ENCODE results near the gene PEDS1. TPM values are rescaled to one million over a fixed set of nuclear protein-coding genes. Genes with fewer than 3 reads are reported as not detected.

PEDS1 gene
- total and polyA plus RNA-seq, 2 of the 13 experiments (the other 11 are each of a cell fraction or from before 2014, with no cell fraction given), result 30.5 to 93.9 TPM

DNA sequence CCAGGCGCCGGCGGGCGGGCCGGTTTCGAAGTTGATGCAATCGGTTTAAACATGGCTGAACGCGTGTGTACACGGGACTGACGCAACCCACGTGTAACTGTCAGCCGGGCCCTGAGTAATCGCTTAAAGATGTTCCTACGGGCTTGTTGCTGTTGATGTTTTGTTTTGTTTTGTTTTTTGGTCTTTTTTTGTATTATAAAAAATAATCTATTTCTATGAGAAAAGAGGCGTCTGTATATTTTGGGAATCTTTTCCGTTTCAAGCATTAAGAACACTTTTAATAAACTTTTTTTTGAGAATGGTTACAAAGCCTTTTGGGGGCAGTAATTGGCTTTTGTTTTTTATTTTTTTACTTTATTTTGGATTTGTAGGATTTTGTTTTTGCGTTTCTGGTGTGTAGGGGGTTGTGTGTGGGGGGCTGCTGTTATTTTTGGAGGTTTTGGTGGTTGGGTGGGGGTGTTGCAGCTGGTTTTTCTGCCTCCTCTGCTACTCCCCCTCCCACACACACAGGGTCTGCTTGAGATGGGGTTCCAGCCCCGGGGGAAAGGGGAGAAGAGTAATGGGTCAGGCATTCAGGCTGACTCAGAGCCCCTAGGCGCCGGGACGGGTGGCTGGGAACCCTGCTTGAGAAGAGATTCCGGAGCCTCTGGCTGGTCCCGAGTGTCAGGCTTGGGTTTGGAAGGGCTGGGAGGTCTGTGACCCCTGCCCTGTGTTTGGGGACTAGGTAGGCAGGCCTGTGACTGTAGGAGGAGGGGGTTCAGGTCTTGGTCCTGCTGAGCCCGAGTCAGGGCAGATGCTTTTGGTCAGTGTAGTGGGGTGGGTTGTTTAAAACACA is 39.1 kb upstream of the PEDS1 start (continued):
- no peak for TF ChIP-seq ZNF567 (CRISPR knock-in tag; IDR thresholded peaks at IDR 0.05; ENCODE audit: borderline replicate concordance)
- peak; percentile 100 for TF ChIP-seq CEBPG (CRISPR knock-in tag; IDR thresholded peaks at IDR 0.05)
- peak; percentile 99 for TF ChIP-seq SAP130 (CRISPR knock-in tag; IDR thresholded peaks at IDR 0.05; ENCODE audit: low read depth)
- TF ChIP-seq GFI1 (CRISPR knock-in tag; IDR thresholded peaks at IDR 0.05; ENCODE audit: borderline replicate concordance), result peak; percentile 28
- peak; percentile 26; the same call in 1 of the 2 replicates for TF ChIP-seq SMAD1 (CRISPR knock-in tag; IDR thresholded peaks at IDR 0.05; ENCODE audit: borderline replicate concordance, low read depth)
- TF ChIP-seq, protein P1, sequence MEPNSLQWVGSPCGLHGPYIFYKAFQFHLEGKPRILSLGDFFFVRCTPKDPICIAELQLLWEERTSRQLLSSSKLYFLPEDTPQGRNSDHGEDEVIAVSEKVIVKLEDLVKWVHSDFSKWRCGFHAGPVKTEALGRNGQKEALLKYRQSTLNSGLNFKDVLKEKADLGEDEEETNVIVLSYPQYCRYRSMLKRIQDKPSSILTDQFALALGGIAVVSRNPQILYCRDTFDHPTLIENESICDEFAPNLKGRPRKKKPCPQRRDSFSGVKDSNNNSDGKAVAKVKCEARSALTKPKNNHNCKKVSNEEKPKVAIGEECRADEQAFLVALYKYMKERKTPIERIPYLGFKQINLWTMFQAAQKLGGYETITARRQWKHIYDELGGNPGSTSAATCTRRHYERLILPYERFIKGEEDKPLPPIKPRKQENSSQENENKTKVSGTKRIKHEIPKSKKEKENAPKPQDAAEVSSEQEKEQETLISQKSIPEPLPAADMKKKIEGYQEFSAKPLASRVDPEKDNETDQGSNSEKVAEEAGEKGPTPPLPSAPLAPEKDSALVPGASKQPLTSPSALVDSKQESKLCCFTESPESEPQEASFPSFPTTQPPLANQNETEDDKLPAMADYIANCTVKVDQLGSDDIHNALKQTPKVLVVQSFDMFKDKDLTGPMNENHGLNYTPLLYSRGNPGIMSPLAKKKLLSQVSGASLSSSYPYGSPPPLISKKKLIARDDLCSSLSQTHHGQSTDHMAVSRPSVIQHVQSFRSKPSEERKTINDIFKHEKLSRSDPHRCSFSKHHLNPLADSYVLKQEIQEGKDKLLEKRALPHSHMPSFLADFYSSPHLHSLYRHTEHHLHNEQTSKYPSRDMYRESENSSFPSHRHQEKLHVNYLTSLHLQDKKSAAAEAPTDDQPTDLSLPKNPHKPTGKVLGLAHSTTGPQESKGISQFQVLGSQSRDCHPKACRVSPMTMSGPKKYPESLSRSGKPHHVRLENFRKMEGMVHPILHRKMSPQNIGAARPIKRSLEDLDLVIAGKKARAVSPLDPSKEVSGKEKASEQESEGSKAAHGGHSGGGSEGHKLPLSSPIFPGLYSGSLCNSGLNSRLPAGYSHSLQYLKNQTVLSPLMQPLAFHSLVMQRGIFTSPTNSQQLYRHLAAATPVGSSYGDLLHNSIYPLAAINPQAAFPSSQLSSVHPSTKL (CRISPR knock-in tag; IDR thresholded peaks at IDR 0.05), result peak; percentile 62
- TF ChIP-seq SIN3B (IDR thresholded peaks at IDR 0.05; ENCODE audit: low read length), result peak; percentile 69
- no peak for TF ChIP-seq JUNB (CRISPR knock-in tag; IDR thresholded peaks at IDR 0.05; ENCODE audit: borderline replicate concordance)
- TF ChIP-seq, protein P2, sequence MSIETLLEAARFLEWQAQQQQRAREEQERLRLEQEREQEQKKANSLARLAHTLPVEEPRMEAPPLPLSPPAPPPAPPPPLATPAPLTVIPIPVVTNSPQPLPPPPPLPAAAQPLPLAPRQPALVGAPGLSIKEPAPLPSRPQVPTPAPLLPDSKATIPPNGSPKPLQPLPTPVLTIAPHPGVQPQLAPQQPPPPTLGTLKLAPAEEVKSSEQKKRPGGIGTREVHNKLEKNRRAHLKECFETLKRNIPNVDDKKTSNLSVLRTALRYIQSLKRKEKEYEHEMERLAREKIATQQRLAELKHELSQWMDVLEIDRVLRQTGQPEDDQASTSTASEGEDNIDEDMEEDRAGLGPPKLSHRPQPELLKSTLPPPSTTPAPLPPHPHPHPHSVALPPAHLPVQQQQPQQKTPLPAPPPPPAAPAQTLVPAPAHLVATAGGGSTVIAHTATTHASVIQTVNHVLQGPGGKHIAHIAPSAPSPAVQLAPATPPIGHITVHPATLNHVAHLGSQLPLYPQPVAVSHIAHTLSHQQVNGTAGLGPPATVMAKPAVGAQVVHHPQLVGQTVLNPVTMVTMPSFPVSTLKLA (IDR thresholded peaks at IDR 0.05), result peak; percentile 96
- TF ChIP-seq, protein P3, sequence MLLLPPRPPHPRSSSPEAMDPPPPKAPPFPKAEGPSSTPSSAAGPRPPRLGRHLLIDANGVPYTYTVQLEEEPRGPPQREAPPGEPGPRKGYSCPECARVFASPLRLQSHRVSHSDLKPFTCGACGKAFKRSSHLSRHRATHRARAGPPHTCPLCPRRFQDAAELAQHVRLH (CRISPR knock-in tag; IDR thresholded peaks at IDR 0.05; ENCODE audit: borderline replicate concordance, low read depth), result peak; percentile 19; the same call in 1 of the 2 replicates
- peak; percentile 51; the same call in 1 of the 2 replicates for TF ChIP-seq KDM4B (CRISPR knock-in tag; IDR thresholded peaks at IDR 0.05)
- no peak for TF ChIP-seq MAFF (IDR thresholded peaks at IDR 0.05; ENCODE audit: low read depth, low read length)
- TF ChIP-seq HNRNPL (IDR thresholded peaks at IDR 0.05; ENCODE audit: low read depth, low read length), result peak; percentile 53; the same call in 1 of the 2 replicates
- peak; percentile 55; the same call in 1 of the 2 replicates for TF ChIP-seq YEATS2 (CRISPR knock-in tag; IDR thresholded peaks at IDR 0.05; ENCODE audit: borderline replicate concordance)

Measured in HepG2 (cell line).